GM12892 (cell line): ENCODE measurements around the gene ULK4.

Experiments
- DNase-seq: peaks from one replicate; pipeline ENCODE4 v3.0.0; 2011; ENCODE audit not compliant: insufficient read length
- FAIRE-seq: peaks from 2 replicates; lab custom pipeline; 2011; peaks lifted over from hg19 to GRCh38; lab: Jason Lieb, UNC
- POLR2A ChIP-seq: IDR thresholded peaks from 2 replicates; pipeline ENCODE4 v1.6.1; 2011; ENCODE audit warnings: low read depth, low read length, control low read depth
- POLR2AphosphoS5 ChIP-seq: IDR thresholded peaks from 2 replicates; pipeline ENCODE4 v1.6.1; 2011; ENCODE audit warnings: low read depth, low read length, control low read depth
- TAF1 ChIP-seq: IDR thresholded peaks from 2 replicates; pipeline ENCODE4 v1.6.1; 2011; ENCODE audit warnings: low read depth, mild to moderate bottlenecking, control low read depth, low read length, borderline replicate concordance

Gene ULK4

GRCh38 chr3:41363830-41364523 is 597.9 kb downstream of the ULK4 start:
- DNase-seq (no peak), FAIRE-seq (no peak)
- TF ChIP-seq POLR2A: no peak
- no peak for TF ChIP-seq POLR2AphosphoS5
- no peak for TF ChIP-seq TAF1

DNA sequence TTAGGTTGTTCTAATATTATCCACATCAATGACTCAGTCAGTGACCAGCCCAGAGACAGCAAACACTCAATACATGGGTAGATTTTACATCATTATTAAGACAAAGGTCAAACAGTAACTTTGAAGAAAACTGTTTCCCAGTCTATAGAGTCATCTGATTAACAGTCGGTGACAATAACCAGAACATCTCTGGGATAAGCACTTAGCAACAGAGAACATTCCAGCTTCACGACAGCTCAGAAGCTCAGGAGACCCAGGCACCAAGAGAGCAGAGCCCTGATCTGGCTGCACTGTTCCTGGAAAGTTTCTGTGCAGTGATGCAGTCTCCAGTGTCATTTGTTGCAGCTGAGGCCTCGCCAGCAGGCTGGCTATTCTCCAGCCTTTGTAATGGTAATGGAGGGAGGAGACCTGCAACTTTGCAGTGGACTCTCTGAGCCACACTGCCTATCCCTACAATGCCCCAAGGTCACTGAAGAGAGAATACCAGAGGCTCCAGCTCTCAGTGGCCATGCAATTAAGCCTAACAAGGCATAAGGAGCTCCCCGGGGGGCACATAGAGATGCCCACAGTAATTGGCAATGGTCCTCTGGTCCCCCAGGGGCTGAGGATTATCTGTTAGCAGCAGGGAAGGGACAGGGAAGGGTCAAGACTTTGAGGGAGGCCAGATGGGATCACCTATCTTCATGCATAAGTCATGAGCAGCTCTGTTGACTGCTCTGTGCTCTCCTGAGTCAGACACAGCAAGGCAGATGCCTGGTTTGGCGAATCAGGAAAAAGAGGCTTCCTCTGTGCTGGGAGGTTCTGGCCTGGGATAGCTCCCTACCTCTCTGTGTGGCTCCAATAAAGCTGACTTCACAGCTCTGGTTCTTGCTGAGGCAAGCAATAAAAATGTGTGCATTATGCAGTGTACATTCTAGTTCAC is 599.0 kb downstream of the ULK4 start:
- DNase-seq (no peak), FAIRE-seq (no peak)
- TF ChIP-seq POLR2A: no peak
- TF ChIP-seq TAF1: no peak
- no peak for TF ChIP-seq POLR2AphosphoS5

GRCh38 chr3:41357271-41357670 is 604.6 kb downstream of the ULK4 start:
- FAIRE-seq: no peak
- TF ChIP-seq POLR2AphosphoS5 (no peak), POLR2A (no peak), TAF1 (no peak)
- no peak for DNase-seq

GRCh38 chr3:41356775-41357174 is 605.1 kb downstream of the ULK4 start:
- DNase-seq (no peak), FAIRE-seq (no peak)
- TF ChIP-seq POLR2A (no peak), TAF1 (no peak), POLR2AphosphoS5 (no peak)

DNA sequence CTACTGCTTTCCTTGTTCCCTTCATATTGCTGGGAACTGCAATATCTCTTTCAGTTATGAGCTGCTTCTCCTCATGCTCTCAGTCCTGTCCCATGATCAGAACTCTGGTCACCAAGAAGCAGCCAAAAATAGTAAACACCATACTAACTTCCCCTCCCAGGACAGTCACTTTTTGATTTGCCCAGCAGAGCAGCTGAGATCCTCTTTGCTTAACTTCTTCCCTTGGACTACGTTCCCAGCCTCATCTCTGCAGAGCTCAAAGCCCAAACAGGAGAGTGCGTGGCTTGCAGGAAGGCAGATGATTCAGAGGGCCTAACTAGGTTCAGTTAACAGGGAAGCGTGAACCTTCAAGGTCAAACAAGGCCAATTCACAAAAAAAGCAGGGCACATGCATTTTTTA is 609.4 kb downstream of the ULK4 start:
- TF ChIP-seq TAF1 (no peak), POLR2AphosphoS5 (no peak), POLR2A (no peak)
- DNase-seq (no peak), FAIRE-seq (no peak)

- TF ChIP-seq TAF1 (no peak), POLR2AphosphoS5 (no peak), POLR2A (no peak)
- no peak for FAIRE-seq
- DNase-seq: no peak
These were observed 611.5 kb downstream of the ULK4 start for GRCh38 chr3:41350441-41350840.

- DNase-seq: no peak
- TF ChIP-seq TAF1 (no peak), POLR2AphosphoS5 (no peak), POLR2A (no peak)
- no peak for FAIRE-seq
These were observed 613.5 kb downstream of the ULK4 start for GRCh38 chr3:41348401-41348800.

- DNase-seq (no peak), FAIRE-seq (no peak)
These were observed 615.1 kb downstream of the ULK4 start for GRCh38 chr3:41346698-41347270.

DNA sequence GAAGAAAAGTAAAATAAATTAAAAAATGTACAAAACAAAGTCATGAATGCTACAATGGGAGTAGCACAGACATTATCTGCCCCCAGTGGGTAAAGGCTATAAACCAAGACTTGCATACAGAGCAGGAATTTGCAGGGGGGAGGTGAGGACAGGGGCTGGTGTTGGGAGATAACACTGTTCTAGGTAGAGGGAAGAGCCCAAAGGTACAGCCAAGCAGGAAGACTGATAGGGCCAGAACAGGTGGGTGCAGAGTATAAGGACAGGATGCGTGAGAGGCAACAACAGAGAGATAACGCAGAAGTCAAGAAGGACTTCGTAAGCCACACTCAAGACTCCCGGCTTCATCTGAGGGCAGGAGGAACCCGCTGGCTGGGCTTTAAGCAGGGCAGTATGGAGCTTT is 616.1 kb downstream of the ULK4 start:
- TF ChIP-seq POLR2A (no peak), TAF1 (no peak), POLR2AphosphoS5 (no peak)
- FAIRE-seq (no peak), DNase-seq (no peak)

More at GRCh38 chr3:41346698-41347270, 615.1 kb downstream of the ULK4 start:
- TF ChIP-seq POLR2AphosphoS5 (no peak), TAF1 (no peak)

GRCh38 chr3:41339758-41340157 is 622.1 kb downstream of the ULK4 start:
- TF ChIP-seq TAF1 (no peak), POLR2AphosphoS5 (no peak), POLR2A (no peak)
- DNase-seq (no peak), FAIRE-seq (no peak)

- FAIRE-seq: no peak
- no peak for DNase-seq
- TF ChIP-seq TAF1 (no peak), POLR2AphosphoS5 (no peak), POLR2A (no peak)
These were observed 623.6 kb downstream of the ULK4 start for GRCh38 chr3:41338276-41338675.
